ENCODE results near the gene XPR1.

XPR1 gene

DNA sequence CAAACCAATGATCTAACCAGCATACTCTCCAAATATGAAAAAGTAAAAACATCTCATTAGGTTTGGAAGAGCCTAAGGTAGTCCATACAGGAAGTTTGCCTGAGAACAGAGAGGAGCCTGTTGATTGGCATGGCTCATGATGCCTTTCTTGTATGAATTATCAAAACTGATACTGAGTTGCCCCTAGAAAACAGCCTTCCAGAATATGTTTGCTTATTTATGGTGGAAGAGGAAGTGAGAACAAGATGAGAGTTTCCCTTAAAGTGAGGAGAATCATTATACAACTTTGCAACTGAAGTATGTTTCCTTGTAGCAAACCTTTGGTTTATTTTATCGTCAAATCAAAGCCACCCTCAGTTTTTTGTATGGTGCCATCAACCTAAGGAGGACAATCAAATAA is 257.0 kb downstream of the XPR1 start:
- Histone ChIP-seq H3K36me3 (ENCODE audit: control insufficient read depth, insufficient read depth, low read length) (no peaks in the 10 kb centered on the region), H3K9me3 (ENCODE audit: control insufficient read depth, low read length) (no peaks in the 10 kb centered on the region), H3K27ac (ENCODE audit: low read depth, low read length, severe bottlenecking) (no peak overlapping the region), H3K4me1 (ENCODE audit: control insufficient read depth, insufficient read depth, low read length, poor library complexity, severe bottlenecking) (no peaks in the 10 kb centered on the region), H3K4me3 (ENCODE audit: extremely low read depth, insufficient read depth, low read length, poor library complexity, severe bottlenecking) (no peak overlapping the region)
- 92% methylated on average over 1 of the region's 1 CpG; no CpG with 5 or more reads in 1 of the 2 experiments for WGBS, 2 experiments (ENCODE audit: insufficient coverage in 2 of 2)

- no peaks in the 10 kb centered on the region for H3K9me3 ChIP-seq (ENCODE audit: control insufficient read depth, low read length)
- H3K27ac ChIP-seq (ENCODE audit: low read depth, low read length, severe bottlenecking), result no peak overlapping the region
- H3K36me3 ChIP-seq (ENCODE audit: control insufficient read depth, insufficient read depth, low read length), result no peaks in the 10 kb centered on the region
- no peaks in the 10 kb centered on the region for H3K4me1 ChIP-seq (ENCODE audit: control insufficient read depth, insufficient read depth, low read length, poor library complexity, severe bottlenecking)
- WGBS, 2 experiments (ENCODE audit: insufficient coverage in 2 of 2), result no CpG with 5 or more reads among the region's 2 CpGs
- no peak overlapping the region for H3K4me3 ChIP-seq (ENCODE audit: extremely low read depth, insufficient read depth, low read length, poor library complexity, severe bottlenecking)
Observed at GRCh38 chr1:180889325-180889724, 257.5 kb downstream of the XPR1 start.

- H3K9me3 ChIP-seq (ENCODE audit: control insufficient read depth, low read length), result no peaks in the 10 kb centered on the region
- no peak overlapping the region for H3K27ac ChIP-seq (ENCODE audit: low read depth, low read length, severe bottlenecking)
- H3K4me1 ChIP-seq (ENCODE audit: control insufficient read depth, insufficient read depth, low read length, poor library complexity, severe bottlenecking), result no peaks in the 10 kb centered on the region
- 93 to 98% methylated on average over 5 of the region's 5 CpGs for WGBS, 2 experiments (ENCODE audit: insufficient coverage in 2 of 2)
- no peak overlapping the region for H3K4me3 ChIP-seq (ENCODE audit: extremely low read depth, insufficient read depth, low read length, poor library complexity, severe bottlenecking)
- peaks cover 3% of the 10 kb centered on the region for H3K36me3 ChIP-seq (ENCODE audit: control insufficient read depth, insufficient read depth, low read length)
Observed at GRCh38 chr1:180892272-180892671, 260.4 kb downstream of the XPR1 start.

- Histone ChIP-seq H3K9me3 (ENCODE audit: control insufficient read depth, low read length) (no peaks in the 10 kb centered on the region), H3K4me3 (ENCODE audit: extremely low read depth, insufficient read depth, low read length, poor library complexity, severe bottlenecking) (no peak overlapping the region), H3K4me1 (ENCODE audit: control insufficient read depth, insufficient read depth, low read length, poor library complexity, severe bottlenecking) (no peaks in the 10 kb centered on the region), H3K36me3 (ENCODE audit: control insufficient read depth, insufficient read depth, low read length) (peaks cover 3% of the 10 kb centered on the region), H3K27ac (ENCODE audit: low read depth, low read length, severe bottlenecking) (no peak overlapping the region)
- WGBS, 2 experiments (ENCODE audit: insufficient coverage in 2 of 2), result 100% methylated on average over 1 of the region's 2 CpGs; no CpG with 5 or more reads in 1 of the 2 experiments
Observed at GRCh38 chr1:180892675-180893074, 260.9 kb downstream of the XPR1 start.

GRCh38 chr1:180893614-180894013 is 261.8 kb downstream of the XPR1 start:
- H3K27ac ChIP-seq (ENCODE audit: low read depth, low read length, severe bottlenecking), result no peak overlapping the region
- no peaks in the 10 kb centered on the region for H3K4me1 ChIP-seq (ENCODE audit: control insufficient read depth, insufficient read depth, low read length, poor library complexity, severe bottlenecking)
- no peak overlapping the region for H3K4me3 ChIP-seq (ENCODE audit: extremely low read depth, insufficient read depth, low read length, poor library complexity, severe bottlenecking)
- WGBS, 2 experiments (ENCODE audit: insufficient coverage in 2 of 2), result 67 to 100% methylated on average over 1 of the region's 3 CpGs
- peaks cover 3% of the 10 kb centered on the region for H3K36me3 ChIP-seq (ENCODE audit: control insufficient read depth, insufficient read depth, low read length)
- H3K9me3 ChIP-seq (ENCODE audit: control insufficient read depth, low read length), result no peaks in the 10 kb centered on the region

- no peaks in the 10 kb centered on the region for H3K9me3 ChIP-seq (ENCODE audit: control insufficient read depth, low read length)
- H3K36me3 ChIP-seq (ENCODE audit: control insufficient read depth, insufficient read depth, low read length), result peaks cover 3% of the 10 kb centered on the region
- no peak overlapping the region for H3K4me3 ChIP-seq (ENCODE audit: extremely low read depth, insufficient read depth, low read length, poor library complexity, severe bottlenecking)
- 90 to 100% methylated on average over 2 to 3 of the region's 3 CpGs for WGBS, 2 experiments (ENCODE audit: insufficient coverage in 2 of 2)
- no peak overlapping the region for H3K27ac ChIP-seq (ENCODE audit: low read depth, low read length, severe bottlenecking)
- no peaks in the 10 kb centered on the region for H3K4me1 ChIP-seq (ENCODE audit: control insufficient read depth, insufficient read depth, low read length, poor library complexity, severe bottlenecking)
Observed at GRCh38 chr1:180896161-180896560, 264.3 kb downstream of the XPR1 start.

GRCh38 chr1:180898441-180899219 is 266.8 kb downstream of the XPR1 start:
- H3K36me3 ChIP-seq (ENCODE audit: control insufficient read depth, insufficient read depth, low read length), result peaks cover 3% of the 10 kb centered on the region
- H3K4me3 ChIP-seq (ENCODE audit: extremely low read depth, insufficient read depth, low read length, poor library complexity, severe bottlenecking), result no peak overlapping the region
- WGBS, 2 experiments (ENCODE audit: insufficient coverage in 2 of 2), result 40 to 53% methylated on average over 3 to 5 of the region's 5 CpGs
- no peaks in the 10 kb centered on the region for H3K4me1 ChIP-seq (ENCODE audit: control insufficient read depth, insufficient read depth, low read length, poor library complexity, severe bottlenecking)
- H3K27ac ChIP-seq (ENCODE audit: low read depth, low read length, severe bottlenecking), result no peak overlapping the region
- no peaks in the 10 kb centered on the region for H3K9me3 ChIP-seq (ENCODE audit: control insufficient read depth, low read length)

- H3K9me3 ChIP-seq (ENCODE audit: control insufficient read depth, low read length), result no peaks in the 10 kb centered on the region
- H3K4me3 ChIP-seq (ENCODE audit: extremely low read depth, insufficient read depth, low read length, poor library complexity, severe bottlenecking), result no peak overlapping the region
- H3K27ac ChIP-seq (ENCODE audit: low read depth, low read length, severe bottlenecking), result no peak overlapping the region
- 52 to 74% methylated on average over 3 to 5 of the region's 7 CpGs for WGBS, 2 experiments (ENCODE audit: insufficient coverage in 2 of 2)
- H3K4me1 ChIP-seq (ENCODE audit: control insufficient read depth, insufficient read depth, low read length, poor library complexity, severe bottlenecking), result no peaks in the 10 kb centered on the region
- H3K36me3 ChIP-seq (ENCODE audit: control insufficient read depth, insufficient read depth, low read length), result peaks cover 3% of the 10 kb centered on the region
Observed at GRCh38 chr1:180899262-180899661, 267.4 kb downstream of the XPR1 start.

DNA sequence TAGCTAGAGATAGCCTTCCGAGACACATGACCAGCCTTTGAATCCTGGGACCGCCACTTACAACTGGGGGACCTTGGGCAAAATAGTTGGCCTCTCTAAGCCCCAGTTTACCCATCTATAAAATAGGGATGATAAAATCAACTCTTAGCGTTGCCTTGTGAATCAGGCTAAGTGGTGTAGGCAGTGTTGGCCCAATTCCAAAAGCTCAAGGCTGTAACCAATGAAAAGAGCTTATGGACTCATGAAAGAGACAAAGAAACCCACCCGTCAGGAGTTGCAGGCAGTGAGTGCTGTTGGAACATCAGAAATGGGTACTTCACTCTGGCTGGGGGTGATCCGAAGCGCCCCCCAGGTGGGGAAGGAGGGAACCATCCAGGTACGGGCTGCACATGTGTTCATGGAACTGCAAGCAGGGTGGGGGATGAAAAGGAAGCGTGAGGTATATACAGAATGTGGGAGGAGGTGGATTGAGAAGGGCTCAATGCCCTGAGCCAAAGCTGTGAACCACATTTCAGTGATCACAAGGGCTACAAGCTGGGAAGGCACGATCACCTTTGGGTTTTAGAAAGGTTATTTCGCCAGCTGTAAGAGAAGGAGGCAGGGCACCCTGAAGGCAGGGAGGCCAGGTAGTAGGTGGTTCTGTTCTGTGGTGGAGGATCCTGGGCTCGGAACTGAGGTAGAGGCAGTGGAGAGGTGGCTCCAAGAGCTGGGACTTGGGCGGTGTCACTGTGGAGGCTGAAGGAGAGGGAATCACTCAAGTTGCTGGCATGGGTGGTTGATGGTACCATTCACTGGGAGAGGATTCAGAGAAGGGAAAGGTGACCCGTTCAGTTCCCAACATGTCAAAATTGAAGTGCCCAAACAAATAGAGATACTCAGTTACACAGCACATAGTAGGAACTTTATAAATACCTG is 269.5 kb downstream of the XPR1 start:
- Histone ChIP-seq H3K9me3 (ENCODE audit: control insufficient read depth, low read length) (no peaks in the 10 kb centered on the region), H3K4me1 (ENCODE audit: control insufficient read depth, insufficient read depth, low read length, poor library complexity, severe bottlenecking) (no peaks in the 10 kb centered on the region), H3K36me3 (ENCODE audit: control insufficient read depth, insufficient read depth, low read length) (no peaks in the 10 kb centered on the region), H3K27ac (ENCODE audit: low read depth, low read length, severe bottlenecking) (no peak overlapping the region), H3K4me3 (ENCODE audit: extremely low read depth, insufficient read depth, low read length, poor library complexity, severe bottlenecking) (no peak overlapping the region)
- WGBS, 2 experiments (ENCODE audit: insufficient coverage in 2 of 2), result 84 to 89% methylated on average over 10 to 11 of the region's 13 CpGs

- Histone ChIP-seq H3K4me1 (ENCODE audit: control insufficient read depth, insufficient read depth, low read length, poor library complexity, severe bottlenecking) (no peaks in the 10 kb centered on the region), H3K4me3 (ENCODE audit: extremely low read depth, insufficient read depth, low read length, poor library complexity, severe bottlenecking) (no peak overlapping the region), H3K27ac (ENCODE audit: low read depth, low read length, severe bottlenecking) (no peak overlapping the region), H3K9me3 (ENCODE audit: control insufficient read depth, low read length) (no peaks in the 10 kb centered on the region), H3K36me3 (ENCODE audit: control insufficient read depth, insufficient read depth, low read length) (no peaks in the 10 kb centered on the region)
- WGBS, 2 experiments (ENCODE audit: insufficient coverage in 2 of 2), result 89 to 100% methylated on average over 1 to 2 of the region's 3 CpGs
Observed at GRCh38 chr1:180902541-180902940, 270.7 kb downstream of the XPR1 start.
